ENCODE results near the gene PAM16.

Gene PAM16

DNA sequence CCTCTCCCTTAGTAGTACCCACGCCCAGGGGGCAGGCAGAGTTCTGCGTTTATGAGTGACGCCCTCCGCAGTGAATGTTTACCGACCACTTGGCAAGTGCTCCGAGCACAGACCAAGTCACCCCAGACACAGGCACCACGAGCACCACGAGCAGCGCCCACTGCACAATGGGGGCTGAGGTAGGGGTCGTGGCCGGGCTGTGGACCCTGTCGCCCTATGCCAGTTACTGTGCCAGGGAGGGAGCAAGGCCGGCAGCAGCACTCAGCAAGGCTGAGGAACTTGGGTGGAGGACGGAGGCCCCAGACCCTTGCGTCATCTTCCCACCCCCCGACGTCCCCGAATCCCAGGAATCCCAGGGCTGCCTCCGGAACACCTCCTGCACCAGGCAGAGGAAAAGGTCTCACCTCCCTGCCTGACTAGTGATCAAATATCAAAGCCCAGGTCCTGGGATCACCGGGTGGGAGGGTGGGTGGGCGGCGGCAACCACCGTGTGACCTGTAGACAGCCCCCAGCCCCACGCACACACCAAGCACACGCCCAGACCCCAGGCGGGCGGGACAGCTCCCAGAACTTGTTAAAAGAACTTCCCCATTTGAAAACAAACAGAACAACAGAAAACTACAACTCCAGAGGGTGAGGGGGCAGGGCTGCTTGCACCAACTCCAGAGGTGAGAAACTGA, 25.9 kb upstream of the PAM16 start:
- no peak overlapping the region; the same call in 1 of the 2 replicates for H3K4me3 ChIP-seq (ENCODE audit: low read depth, low read length)
- TF ChIP-seq, protein P1, sequence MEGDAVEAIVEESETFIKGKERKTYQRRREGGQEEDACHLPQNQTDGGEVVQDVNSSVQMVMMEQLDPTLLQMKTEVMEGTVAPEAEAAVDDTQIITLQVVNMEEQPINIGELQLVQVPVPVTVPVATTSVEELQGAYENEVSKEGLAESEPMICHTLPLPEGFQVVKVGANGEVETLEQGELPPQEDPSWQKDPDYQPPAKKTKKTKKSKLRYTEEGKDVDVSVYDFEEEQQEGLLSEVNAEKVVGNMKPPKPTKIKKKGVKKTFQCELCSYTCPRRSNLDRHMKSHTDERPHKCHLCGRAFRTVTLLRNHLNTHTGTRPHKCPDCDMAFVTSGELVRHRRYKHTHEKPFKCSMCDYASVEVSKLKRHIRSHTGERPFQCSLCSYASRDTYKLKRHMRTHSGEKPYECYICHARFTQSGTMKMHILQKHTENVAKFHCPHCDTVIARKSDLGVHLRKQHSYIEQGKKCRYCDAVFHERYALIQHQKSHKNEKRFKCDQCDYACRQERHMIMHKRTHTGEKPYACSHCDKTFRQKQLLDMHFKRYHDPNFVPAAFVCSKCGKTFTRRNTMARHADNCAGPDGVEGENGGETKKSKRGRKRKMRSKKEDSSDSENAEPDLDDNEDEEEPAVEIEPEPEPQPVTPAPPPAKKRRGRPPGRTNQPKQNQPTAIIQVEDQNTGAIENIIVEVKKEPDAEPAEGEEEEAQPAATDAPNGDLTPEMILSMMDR (IDR thresholded peaks at IDR 0.05; ENCODE audit: low read depth, low read length) = no peak

DNA sequence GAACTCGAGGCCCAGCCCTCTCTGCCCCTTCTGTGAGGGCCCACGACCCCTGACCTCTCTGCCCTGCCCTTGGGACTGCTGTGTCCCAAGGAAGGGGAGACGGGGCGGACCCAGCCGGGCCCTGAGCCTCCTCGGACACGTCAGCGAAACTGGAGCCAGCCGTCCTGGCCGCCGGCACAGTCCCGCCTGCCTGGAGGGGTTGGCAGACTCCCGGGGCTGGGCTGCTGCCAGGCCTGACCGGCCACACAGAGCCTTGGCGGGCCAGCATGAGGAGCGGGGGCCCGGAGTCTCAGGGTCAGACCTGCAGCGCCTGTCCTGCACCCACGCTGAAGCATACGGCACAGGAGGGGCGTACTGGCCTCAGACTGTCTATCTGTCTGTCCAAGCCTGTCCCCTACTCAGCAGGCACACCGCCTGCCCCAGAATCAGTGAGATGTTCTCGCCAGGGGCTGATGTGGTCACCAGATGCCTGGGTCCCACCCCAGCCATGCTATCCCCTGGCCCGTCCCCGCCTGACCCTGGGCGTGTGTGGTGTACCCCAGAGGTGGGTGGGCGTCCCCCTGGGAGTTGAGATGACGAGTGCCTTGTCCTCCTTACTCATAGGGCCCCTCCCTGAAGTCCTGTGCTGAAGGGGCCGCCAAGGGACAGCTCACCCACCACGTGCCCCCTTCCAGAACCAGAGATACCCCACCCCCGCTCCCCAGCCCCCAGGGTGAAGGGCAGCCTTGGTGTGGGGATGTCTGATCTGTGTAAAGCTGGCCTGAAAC, 25.2 kb upstream of the PAM16 start:
- peak overlapping the region; percentile 39 for H3K4me3 ChIP-seq (ENCODE audit: low read depth, low read length)
- TF ChIP-seq, protein P1 (IDR thresholded peaks at IDR 0.05; ENCODE audit: low read depth, low read length) = no peak

DNA sequence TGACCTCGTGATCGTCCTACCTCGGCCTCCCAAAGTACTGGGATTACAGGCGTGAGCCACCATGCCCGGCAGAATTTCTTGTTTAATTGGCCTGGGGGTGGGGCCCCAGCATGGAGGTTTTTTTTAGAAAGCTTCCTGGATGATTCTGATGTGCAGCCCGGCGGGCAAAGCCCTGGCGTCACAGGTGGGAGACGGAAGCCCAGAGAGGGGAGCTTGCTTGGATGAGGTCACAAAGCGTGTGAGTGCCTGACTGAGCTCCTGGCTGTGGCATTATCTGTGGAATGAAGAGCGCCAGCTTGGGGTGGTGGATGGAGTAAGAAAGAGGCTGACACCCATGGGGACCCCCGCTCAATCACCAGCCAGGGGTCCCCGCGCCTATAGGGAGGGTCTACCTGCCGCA, 24.6 kb upstream of the PAM16 start:
- H3K4me3 ChIP-seq (ENCODE audit: low read depth, low read length) = peak overlapping the region; percentile 39

DNA sequence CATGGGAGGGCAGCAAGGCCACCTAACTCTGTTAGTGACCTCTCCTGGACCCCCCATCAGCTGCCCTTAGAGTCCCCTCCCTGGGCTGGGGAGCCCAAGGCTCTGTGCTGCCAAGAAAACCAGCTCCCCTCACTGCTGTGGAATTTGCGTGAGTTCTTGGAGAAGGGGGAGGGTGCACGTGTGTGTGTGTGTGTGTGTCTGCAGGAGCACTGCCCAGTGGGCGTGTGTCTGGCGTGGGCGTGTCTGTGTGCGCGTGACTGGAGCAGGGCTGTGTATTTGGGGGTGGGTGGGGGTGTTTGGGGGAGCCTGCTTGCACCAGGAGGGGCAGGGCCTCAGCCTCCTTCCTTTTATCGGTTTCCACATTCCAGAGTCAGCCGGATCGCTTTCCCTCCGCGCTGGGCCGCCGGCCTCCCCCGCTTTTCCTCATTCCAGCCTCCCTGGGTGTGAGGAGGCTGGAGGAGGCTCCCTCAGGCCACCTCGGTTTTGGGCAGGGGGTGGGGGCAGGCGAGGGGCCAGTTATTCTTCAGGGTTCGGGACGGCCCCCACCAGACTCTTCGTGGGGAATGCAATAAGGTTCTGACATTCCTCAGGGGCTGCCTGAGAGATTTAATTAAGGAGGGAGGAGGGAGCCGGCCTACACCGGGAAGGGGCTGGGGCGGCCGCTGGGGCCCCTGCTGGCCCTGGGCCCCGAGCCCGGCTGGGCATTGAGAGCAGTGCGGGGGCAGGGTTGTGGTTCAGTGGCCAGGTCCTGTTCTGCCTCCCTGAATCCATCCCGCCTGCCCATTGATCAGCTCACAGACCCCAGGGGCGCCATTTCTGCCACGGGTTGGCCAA, 23.0 kb upstream of the PAM16 start:
- H3K4me3 ChIP-seq (ENCODE audit: low read depth, low read length) = peak overlapping the region; percentile 97
- TF ChIP-seq, protein P1 (IDR thresholded peaks at IDR 0.05; ENCODE audit: low read depth, low read length) = no peak

More for the DNA sequence above, 24.6 kb upstream of the PAM16 start:
- TF ChIP-seq, protein P1 (IDR thresholded peaks at IDR 0.05; ENCODE audit: low read depth, low read length) = no peak

DNA sequence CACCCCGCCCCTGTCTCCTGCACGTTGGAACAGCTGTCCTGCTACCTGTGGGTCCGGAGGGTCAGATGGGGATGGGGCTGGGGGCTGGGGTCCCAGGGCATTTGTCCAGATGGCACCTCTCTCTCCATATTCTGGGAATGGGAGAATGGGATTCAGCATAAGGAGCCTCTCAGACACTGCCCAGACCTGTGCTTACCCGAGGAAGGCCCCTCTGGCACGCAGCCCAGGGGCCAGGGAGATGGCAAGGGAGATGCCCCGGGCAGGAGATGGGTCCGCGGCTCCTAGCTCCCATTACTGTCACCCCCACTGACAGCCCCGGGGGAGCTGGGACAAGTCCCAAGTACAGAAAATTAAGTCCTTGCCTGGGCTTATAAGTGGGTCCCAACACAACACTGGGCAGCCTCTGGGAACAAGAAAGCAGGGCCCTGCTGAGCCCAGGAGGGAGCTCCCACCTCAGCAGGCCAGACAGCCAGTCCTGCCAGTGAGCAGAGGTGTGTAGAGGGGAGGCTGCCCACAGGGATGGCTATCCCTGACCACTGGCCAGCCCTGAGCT, 22.3 kb upstream of the PAM16 start:
- peak overlapping the region; percentile 97 for H3K4me3 ChIP-seq (ENCODE audit: low read depth, low read length)
- TF ChIP-seq, protein P1 (IDR thresholded peaks at IDR 0.05; ENCODE audit: low read depth, low read length) = no peak

DNA sequence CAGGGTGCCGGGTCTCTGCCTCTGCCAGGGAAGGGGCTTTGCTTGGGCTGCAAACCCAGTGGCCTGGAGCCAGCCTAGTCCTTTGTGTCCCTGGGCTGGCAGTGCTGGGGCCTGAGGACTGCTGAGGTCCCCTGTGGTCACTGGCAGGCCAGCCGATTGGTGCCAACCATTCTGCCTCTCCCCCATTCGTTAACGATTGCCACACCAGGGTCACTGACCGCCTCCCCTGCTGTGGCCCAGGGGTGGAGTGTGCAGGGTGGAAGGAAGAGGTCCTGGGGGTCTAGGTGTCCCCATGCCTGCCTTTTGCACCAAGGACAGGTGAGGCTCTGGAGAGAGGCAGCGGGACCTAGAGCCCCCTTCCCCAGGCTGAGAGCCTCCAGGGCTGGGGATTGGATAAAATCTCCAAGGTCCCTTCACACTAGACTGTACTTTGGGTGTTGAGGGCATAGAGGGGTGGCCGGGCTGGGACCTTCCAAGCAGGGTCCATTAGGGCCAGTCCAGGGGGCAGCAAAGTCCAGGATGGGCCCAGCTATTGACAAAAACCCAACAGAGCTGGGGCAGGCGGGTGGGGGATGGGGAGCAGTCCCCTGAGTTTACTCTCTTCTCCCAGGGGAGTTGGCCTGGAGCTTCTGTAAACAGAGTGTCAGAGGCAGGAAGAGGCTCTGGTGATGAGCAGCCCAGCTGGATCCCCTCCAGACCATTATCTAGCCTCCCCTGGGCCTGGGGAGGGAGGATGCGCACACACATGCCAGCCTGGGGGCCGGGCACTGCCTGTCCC, 21.6 kb upstream of the PAM16 start:
- TF ChIP-seq, protein P1 (IDR thresholded peaks at IDR 0.05; ENCODE audit: low read depth, low read length) = no peak
- H3K4me3 ChIP-seq (ENCODE audit: low read depth, low read length) = peak overlapping the region; percentile 97
